H7 (cell line): ENCODE measurements around the gene CAPN13. TPM values are rescaled to one million over a fixed set of nuclear protein-coding genes. Genes with fewer than 3 reads are reported as not detected.

Experiments used
- DNase-seq: peaks from one replicate; pipeline ENCODE4 v3.0.0; 2012
- H3K27me3 ChIP-seq: 2 replicates; pipeline ENCODE4 v1.6.0; 2011; ENCODE audit warnings: mild to moderate bottlenecking, low read length; ENCODE audit not compliant: control insufficient read depth, insufficient read depth
- H3K36me3 ChIP-seq: replicated peaks from 2 replicates; pipeline ENCODE4 v1.5.1; 2011; ENCODE audit warnings: low read length; ENCODE audit not compliant: control insufficient read depth, insufficient read depth
- H3K4me3 ChIP-seq: 2 replicates; pipeline ENCODE4 v1.5.1; 2011; ENCODE audit warnings: low read depth, mild to moderate bottlenecking, control low read depth, low read length, moderate library complexity; ENCODE audit not compliant: insufficient read depth
- total RNA-seq: library from RNA; depleted of rRNA; stranded (reverse); fragments of >200 nt; shearing (Covaris generic); gene quantifications from 2 replicates; pipeline ENCODE4 v1.2.3, GENCODE V29; 2014

Gene CAPN13
- total RNA-seq, 1 experiment from 2014 or later = 0.55 TPM

- DNase-seq = no peak
- Histone ChIP-seq H3K27me3 (no peaks in the 10 kb centered on the region), H3K4me3 (no peak overlapping the region), H3K36me3 (no peaks in the 10 kb centered on the region)
Observed at GRCh38 chr2:30733876-30734520, 73.2 kb downstream of the CAPN13 start.

- DNase-seq = no peak
- no peaks in the 10 kb centered on the region for H3K36me3 ChIP-seq
- no peaks in the 10 kb centered on the region for H3K27me3 ChIP-seq
- H3K4me3 ChIP-seq = no peak overlapping the region
Observed at GRCh38 chr2:30732876-30733275, 74.4 kb downstream of the CAPN13 start.

- H3K4me3 ChIP-seq = no peak overlapping the region
- H3K27me3 ChIP-seq = no peaks in the 10 kb centered on the region
- no peak for DNase-seq
- no peaks in the 10 kb centered on the region for H3K36me3 ChIP-seq
Observed at GRCh38 chr2:30732376-30732775, 74.9 kb downstream of the CAPN13 start.

DNA sequence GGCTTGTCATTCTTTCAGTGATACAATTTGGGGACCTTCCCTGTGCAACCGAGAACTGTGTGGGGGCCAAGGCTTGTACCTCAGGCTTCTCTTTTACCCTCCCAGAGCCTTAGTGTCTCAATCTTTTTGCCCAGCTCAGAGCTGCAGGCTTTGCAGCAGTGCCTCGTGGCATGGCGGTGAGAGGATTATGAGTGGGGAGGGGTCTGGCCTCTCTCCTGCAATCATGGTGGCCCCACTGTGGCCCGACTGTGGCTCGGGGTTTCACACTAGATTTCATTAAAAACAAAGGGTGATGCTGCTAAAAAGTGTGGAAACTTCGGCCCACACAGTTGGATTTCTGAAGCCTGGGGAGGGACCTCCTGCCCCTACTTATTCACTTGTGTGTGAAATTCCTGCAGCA, 75.5 kb downstream of the CAPN13 start:
- H3K4me3 ChIP-seq = no peak overlapping the region
- H3K36me3 ChIP-seq = no peaks in the 10 kb centered on the region
- no peaks in the 10 kb centered on the region for H3K27me3 ChIP-seq
- no peak for DNase-seq

- no peak overlapping the region for H3K4me3 ChIP-seq
- H3K36me3 ChIP-seq = no peaks in the 10 kb centered on the region
- no peak for DNase-seq
- H3K27me3 ChIP-seq = no peaks in the 10 kb centered on the region
Observed at GRCh38 chr2:30730736-30731647, 76.3 kb downstream of the CAPN13 start.

DNA sequence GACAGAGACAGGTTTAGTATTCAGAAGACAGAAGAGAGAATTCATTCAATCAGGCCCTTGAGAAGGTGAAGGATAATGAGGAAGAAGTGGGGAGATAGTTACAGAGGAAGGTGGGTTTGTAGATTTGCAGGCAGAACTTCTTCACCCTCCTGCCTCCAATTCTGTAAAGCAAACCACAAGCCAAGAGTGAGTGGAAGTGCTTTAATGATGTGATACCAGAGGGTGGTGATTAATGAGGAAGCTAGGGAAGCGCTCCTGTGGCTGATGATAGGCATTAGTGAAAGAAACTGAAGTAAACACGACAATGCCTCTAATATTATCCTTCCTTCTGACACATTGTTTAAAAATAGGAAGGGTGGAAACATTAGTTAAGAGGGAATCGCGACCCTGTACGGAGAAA, 78.2 kb downstream of the CAPN13 start:
- H3K36me3 ChIP-seq = no peaks in the 10 kb centered on the region
- no peak overlapping the region for H3K4me3 ChIP-seq
- no peak for DNase-seq
- no peaks in the 10 kb centered on the region for H3K27me3 ChIP-seq

DNA sequence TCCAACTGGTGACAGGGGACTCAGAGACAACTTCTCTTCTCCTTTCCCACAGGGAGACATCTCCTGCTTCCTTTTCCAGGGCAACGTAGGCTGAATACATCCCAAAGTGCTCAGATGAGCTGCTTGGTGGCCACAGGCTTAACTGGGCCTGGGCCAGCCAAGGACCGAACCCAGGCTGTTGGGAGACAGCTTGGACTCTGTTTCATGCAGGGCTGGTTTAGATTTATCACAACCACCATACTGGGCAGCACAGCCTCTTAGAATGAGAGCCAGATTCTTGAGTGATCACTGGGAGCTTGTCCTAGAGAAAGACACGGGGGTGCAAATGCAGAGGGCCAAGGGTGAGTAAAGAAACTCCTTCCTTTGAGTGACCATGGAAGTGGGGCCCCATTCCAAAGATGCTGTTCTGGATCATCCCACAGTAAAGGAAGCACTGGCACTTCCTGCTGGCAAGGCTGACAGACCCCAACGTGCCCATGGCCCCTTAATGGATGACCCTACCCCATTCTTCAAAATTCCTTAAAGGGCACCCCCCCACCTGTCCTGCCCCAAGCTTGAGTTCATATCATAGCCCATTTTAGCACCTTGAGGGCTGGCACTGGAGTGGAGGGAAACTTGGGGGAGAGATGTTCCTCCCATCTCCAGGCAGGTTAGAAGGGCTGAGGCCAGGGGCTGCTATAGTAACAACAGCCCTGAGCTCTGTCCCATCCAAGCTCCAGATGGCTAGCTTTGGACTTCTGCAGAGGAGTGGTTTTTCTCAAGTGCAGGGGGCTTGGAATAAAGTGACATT, 84.1 kb downstream of the CAPN13 start:
- Histone ChIP-seq H3K27me3 (no peaks in the 10 kb centered on the region), H3K36me3 (no peaks in the 10 kb centered on the region), H3K4me3 (no peak overlapping the region)
- no peak for DNase-seq

GRCh38 chr2:30721668-30722647, 85.3 kb downstream of the CAPN13 start:
- DNase-seq = no peak
- H3K36me3 ChIP-seq = no peaks in the 10 kb centered on the region

GRCh38 chr2:30721241-30721640, 86.0 kb downstream of the CAPN13 start:
- Histone ChIP-seq H3K36me3 (no peaks in the 10 kb centered on the region), H3K4me3 (no peak overlapping the region), H3K27me3 (no peaks in the 10 kb centered on the region)
- DNase-seq = no peak

More at GRCh38 chr2:30721668-30722647, 85.3 kb downstream of the CAPN13 start:
- H3K27me3 ChIP-seq = no peaks in the 10 kb centered on the region
- H3K4me3 ChIP-seq = no peak overlapping the region

- Histone ChIP-seq H3K27me3 (no peaks in the 10 kb centered on the region), H3K4me3 (no peak overlapping the region), H3K36me3 (no peaks in the 10 kb centered on the region)
- DNase-seq = no peak
Observed at GRCh38 chr2:30717081-30717650, 90.1 kb downstream of the CAPN13 start.

DNA sequence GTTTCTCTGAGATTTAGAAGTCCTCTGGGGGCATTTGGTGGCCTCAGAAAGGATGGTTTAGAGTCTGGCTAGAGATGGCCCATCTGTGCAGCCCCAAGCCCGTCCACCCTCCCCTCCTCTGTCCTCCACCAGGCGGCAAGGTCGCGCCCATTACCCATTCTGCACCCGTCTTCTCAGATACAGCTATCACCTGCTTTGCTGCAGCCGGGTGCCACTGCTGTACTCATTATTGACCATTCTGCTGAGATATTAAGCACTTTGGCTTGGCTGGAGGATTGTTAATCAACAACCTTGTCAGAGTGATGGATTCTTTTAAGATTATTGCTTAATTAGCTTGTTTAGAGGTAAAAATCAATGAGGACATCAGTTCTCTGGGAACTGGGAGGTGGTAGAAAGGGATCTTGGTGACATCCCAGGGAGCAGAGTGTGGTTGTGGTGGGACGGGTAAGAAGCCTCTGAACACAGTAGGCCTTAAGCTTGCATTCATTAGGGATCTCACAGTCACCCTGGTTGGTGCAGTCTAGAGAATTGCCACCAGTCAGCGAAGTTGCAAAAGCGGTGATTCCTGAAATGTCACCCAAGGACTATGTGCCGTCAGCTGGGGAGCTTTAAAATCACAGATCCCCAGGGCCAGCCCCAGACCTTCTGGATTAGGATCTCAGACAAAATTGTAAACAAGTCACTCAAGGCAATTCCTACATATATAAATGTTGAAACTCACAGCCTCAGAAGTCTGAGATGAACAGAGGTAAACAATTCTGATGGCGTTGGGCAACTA, 90.9 kb downstream of the CAPN13 start:
- no peak for DNase-seq
- no peak overlapping the region for H3K4me3 ChIP-seq
- no peaks in the 10 kb centered on the region for H3K27me3 ChIP-seq
- H3K36me3 ChIP-seq = no peaks in the 10 kb centered on the region

- no peak for DNase-seq
- H3K27me3 ChIP-seq = no peaks in the 10 kb centered on the region
- H3K4me3 ChIP-seq = no peak overlapping the region
- no peaks in the 10 kb centered on the region for H3K36me3 ChIP-seq
Observed at GRCh38 chr2:30714811-30715709, 92.2 kb downstream of the CAPN13 start.
